WTC11 (cell line): ENCODE measurements around the gene NAAA.

Experiments used
- ATF2 ChIP-seq: sonication (generic); formaldehyde crosslinking; IDR thresholded peaks from 2 replicates; pipeline ENCODE4 v1.8.1; 2022; ENCODE audit warnings: low read depth, missing genetic modification reagents, borderline replicate concordance
- CTCF ChIP-seq: fragments of 200-600 bp; IDR thresholded peaks from 2 replicates; pipeline ENCODE4 v1.8.0; 2022; ENCODE audit warnings: antibody characterized with exemption
- MAX ChIP-seq: sonication (generic); formaldehyde crosslinking; IDR thresholded peaks from 2 replicates; pipeline ENCODE4 v1.8.0; 2022; ENCODE audit warnings: mild to moderate bottlenecking, missing genetic modification reagents

- TF ChIP-seq CTCF (no peak), MAX (CRISPR knock-in tag) (no peak), ATF2 (CRISPR knock-in tag) (no peak)
Observed at GRCh38 chr4:75902352-75902751, 38.5 kb downstream of the NAAA start, which contains the start of gene PPEF2.
